ENCODE data around the gene ATXN7. TPM values are rescaled to one million over a fixed set of nuclear protein-coding genes. Genes with fewer than 3 reads are reported as not detected.

Gene ATXN7
- total RNA-seq, 1 donor from 2014 or later = 6.7 TPM

GRCh38 chr3:64019271-64019670, 155.6 kb downstream of the ATXN7 start:
- DNase-seq (ENCODE audit: low read depth, low spot score) = no peak

GRCh38 chr3:64019879-64020278, 156.2 kb downstream of the ATXN7 start:
- no peak for DNase-seq (ENCODE audit: low read depth, low spot score)

GRCh38 chr3:64021922-64022321, 158.3 kb downstream of the ATXN7 start:
- DNase-seq (ENCODE audit: low read depth, low spot score) = no peak

GRCh38 chr3:64022451-64023186, 159.0 kb downstream of the ATXN7 start:
- peak; percentile 3 for DNase-seq (ENCODE audit: low read depth, low spot score)

- DNase-seq (ENCODE audit: low read depth, low spot score) = peak; percentile 57
These were observed 159.7 kb downstream of the ATXN7 start, which contains the start of gene PSMD6 for GRCh38 chr3:64023187-64023860. Gene PSMD6, minus strand, starts transcription at chr3:64023494. Its CDS starts 75 bp downstream, at chr3:64023419.

GRCh38 chr3:64023861-64024223, 160.2 kb downstream of the ATXN7 start:
- no peak for DNase-seq (ENCODE audit: low read depth, low spot score)

GRCh38 chr3:64026346-64026745, 162.7 kb downstream of the ATXN7 start:
- DNase-seq (ENCODE audit: low read depth, low spot score) = no peak

- no peak for DNase-seq (ENCODE audit: low read depth, low spot score)
These were observed 164.0 kb downstream of the ATXN7 start for GRCh38 chr3:64027658-64028057.

GRCh38 chr3:64028754-64029153, 165.1 kb downstream of the ATXN7 start:
- no peak for DNase-seq (ENCODE audit: low read depth, low spot score)

GRCh38 chr3:64029287-64029686, 165.6 kb downstream of the ATXN7 start:
- no peak for DNase-seq (ENCODE audit: low read depth, low spot score)

- DNase-seq (ENCODE audit: low read depth, low spot score) = peak; percentile 20
These were observed 167.1 kb downstream of the ATXN7 start for GRCh38 chr3:64030741-64031140.

GRCh38 chr3:64031540-64032508, 168.2 kb downstream of the ATXN7 start:
- no peak for DNase-seq (ENCODE audit: low read depth, low spot score)

- DNase-seq (ENCODE audit: low read depth, low spot score) = no peak
These were observed 169.4 kb downstream of the ATXN7 start for GRCh38 chr3:64033069-64033468.

GRCh38 chr3:64037084-64037483, 173.4 kb downstream of the ATXN7 start:
- no peak for DNase-seq (ENCODE audit: low read depth, low spot score)

- no peak for DNase-seq (ENCODE audit: low read depth, low spot score)
These were observed 174.6 kb downstream of the ATXN7 start for GRCh38 chr3:64038253-64038767.

- no peak for DNase-seq (ENCODE audit: low read depth, low spot score)
These were observed 175.7 kb downstream of the ATXN7 start for GRCh38 chr3:64039332-64039731.

- no peak for DNase-seq (ENCODE audit: low read depth, low spot score)
These were observed 176.5 kb downstream of the ATXN7 start for GRCh38 chr3:64039981-64040733.

GRCh38 chr3:64042952-64043351, 179.3 kb downstream of the ATXN7 start:
- no peak for DNase-seq (ENCODE audit: low read depth, low spot score)

GRCh38 chr3:64046592-64046991, 182.9 kb downstream of the ATXN7 start:
- DNase-seq (ENCODE audit: low read depth, low spot score) = no peak

GRCh38 chr3:64046996-64047594, 183.4 kb downstream of the ATXN7 start:
- no peak for DNase-seq (ENCODE audit: low read depth, low spot score)

Measured in pulmonary artery endothelial cell (primary cell).